ENCODE results near the gene NTM. TPM values are rescaled to one million over a fixed set of nuclear protein-coding genes. Genes with fewer than 3 reads are reported as not detected.

Gene NTM
- total and polyA plus RNA-seq, 2 donors (not counting 3 experiments of a cell fraction or from before 2014, with no cell fraction given) = 1.00 to 1.1 TPM

- no peak for TF ChIP-seq MAX (IDR thresholded peaks at IDR 0.05; ENCODE audit: insufficient read depth, insufficient read length)
- no peak for TF ChIP-seq GATA2 (IDR thresholded peaks at IDR 0.05; ENCODE audit: insufficient read depth, insufficient read length, low read depth, low read length)
- TF ChIP-seq FOS (IDR thresholded peaks at IDR 0.05; ENCODE audit: borderline replicate concordance, insufficient read depth, low read length) = no peak
- TF ChIP-seq CTCF (IDR thresholded peaks at IDR 0.05; ENCODE audit: extremely low read depth in 1 of 2, insufficient read depth in 1 of 2, low read depth in 1 of 2, low read length in 2 of 2) = no peak
- no peak for TF ChIP-seq JUN (IDR thresholded peaks at IDR 0.05; ENCODE audit: borderline replicate concordance, insufficient read depth, insufficient read length, low read depth)
- TF ChIP-seq POLR2A (IDR thresholded peaks at IDR 0.05; ENCODE audit: low read depth, low read length) = no peak
- TF ChIP-seq MYC (IDR thresholded peaks at IDR 0.05; ENCODE audit: low read depth, low read length) = no peak
- TF ChIP-seq POLR2AphosphoS5 (IDR thresholded peaks at IDR 0.05; ENCODE audit: insufficient read depth, low read depth, low read length) = no peak
- no peak for TF ChIP-seq EZH2 (IDR thresholded peaks at IDR 0.05; ENCODE audit: borderline replicate concordance, low read depth, low read length, severe bottlenecking)
- Histone ChIP-seq H3K4me1 (ENCODE audit: control insufficient read depth, extremely low read depth, insufficient read depth, low read length) (no peaks in the 10 kb centered on the region), H3K36me3 (ENCODE audit: control insufficient read depth in 2 of 2, extremely low read depth in 1 of 2, insufficient read depth in 2 of 2, low read length in 2 of 2) (no peaks in the 10 kb centered on the region), H3K79me2 (ENCODE audit: control insufficient read depth, insufficient read depth, low read length) (no peaks in the 10 kb centered on the region), H3K27me3 (ENCODE audit: control insufficient read depth in 2 of 2, insufficient read depth in 2 of 2, low read length in 2 of 2) (no peaks in the 10 kb centered on the region), H3K9ac (replicated peaks; ENCODE audit: extremely low read depth, insufficient read depth, low read length) (no peak overlapping the region), H3K4me3 (replicated peaks in 1 of 3; ENCODE audit: insufficient read depth in 1 of 3, low read depth in 1 of 3, low read length in 3 of 3) (no peak overlapping the region), H2AFZ (ENCODE audit: low read depth, low read length) (no peak overlapping the region), H4K20me1 (replicated peaks; ENCODE audit: control insufficient read depth, extremely low read depth, insufficient read depth, low read length) (no peaks in the 10 kb centered on the region), H3K9me3 (replicated peaks; ENCODE audit: control insufficient read depth, insufficient read depth, low read length) (no peaks in the 10 kb centered on the region), H3K27ac (ENCODE audit: insufficient read depth, low read depth, low read length) (no peak overlapping the region), H3K9me1 (replicated peaks; ENCODE audit: control insufficient read depth, extremely low read depth, insufficient read depth, low read length) (no peaks in the 10 kb centered on the region), H3K4me2 (ENCODE audit: insufficient read depth, low read length) (no peak overlapping the region)
- dilution Hi-C loops (cut with MboI; ENCODE audit: extremely low pct_ligation_motif_present, low sequenced_read_pairs) (no loop called here), intact Hi-C loops (cut with micrococcal nuclease) (no loop called here)
- CTCF ChIA-PET = no interaction called here
- POLR2A ChIA-PET = no interaction called here
- no TSS peak for BruUV-seq (replicated peaks)
- DNase-seq (ENCODE audit: low read depth, low spot score) (no peak), FAIRE-seq (no peak)
Observed at GRCh38 chr11:131644204-131644795, 273.9 kb downstream of the NTM start.

Measured in endothelial cell of umbilical vein (primary cell).